ENCODE data around the gene CUL4A.

CUL4A gene

GRCh38 chr13:113229161-113229560 is 19.7 kb downstream of the CUL4A start:
- DNase-seq (ENCODE audit: low spot score) (no peak), ATAC-seq (ENCODE audit: low read depth) (no peak)
- TF ChIP-seq CTCF (IDR thresholded peaks at IDR 0.05; ENCODE audit: poor library complexity, severe bottlenecking), result no peak
- Histone ChIP-seq H3K4me1 (ENCODE audit: insufficient read depth, poor library complexity, severe bottlenecking) (no peaks in the 10 kb centered on the region), H3K27ac (ENCODE audit: poor library complexity, severe bottlenecking) (no peak overlapping the region), H3K27me3 (ENCODE audit: insufficient read depth, poor library complexity, severe bottlenecking) (no peaks in the 10 kb centered on the region), H3K36me3 (ENCODE audit: low read depth) (peaks cover 59% of the 10 kb centered on the region), H3K4me3 (ENCODE audit: severe bottlenecking) (no peak overlapping the region), H3K9me3 (ENCODE audit: severe bottlenecking) (no peaks in the 10 kb centered on the region)

DNA sequence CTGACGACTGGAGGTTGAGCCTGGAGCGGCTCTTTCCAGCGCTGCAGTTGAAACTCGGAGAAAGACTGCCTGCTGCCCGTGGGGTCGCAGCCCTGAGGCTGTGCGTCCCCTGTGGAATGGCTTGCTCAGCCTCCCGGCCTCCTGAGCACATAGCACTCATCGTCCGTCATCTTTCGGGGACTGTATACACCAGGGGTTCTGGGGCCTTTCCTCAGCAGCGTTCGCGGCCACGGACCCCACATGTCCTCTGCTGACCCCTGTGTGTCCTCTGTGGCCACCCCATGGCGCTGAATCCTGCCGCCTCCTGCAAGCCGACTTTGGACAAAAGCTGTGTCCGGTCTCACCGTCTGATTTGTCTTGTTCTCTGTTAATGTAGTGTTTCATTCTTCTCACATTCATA is 20.4 kb downstream of the CUL4A start:
- Histone ChIP-seq H3K4me3 (ENCODE audit: severe bottlenecking) (no peak overlapping the region), H3K36me3 (ENCODE audit: low read depth) (peaks cover 55% of the 10 kb centered on the region), H3K27ac (ENCODE audit: poor library complexity, severe bottlenecking) (no peak overlapping the region), H3K9me3 (ENCODE audit: severe bottlenecking) (no peaks in the 10 kb centered on the region), H3K4me1 (ENCODE audit: insufficient read depth, poor library complexity, severe bottlenecking) (no peaks in the 10 kb centered on the region), H3K27me3 (ENCODE audit: insufficient read depth, poor library complexity, severe bottlenecking) (no peaks in the 10 kb centered on the region)
- no peak for ATAC-seq (ENCODE audit: low read depth)
- no peak for DNase-seq (ENCODE audit: low spot score)
- TF ChIP-seq CTCF (IDR thresholded peaks at IDR 0.05; ENCODE audit: poor library complexity, severe bottlenecking), result no peak

DNA sequence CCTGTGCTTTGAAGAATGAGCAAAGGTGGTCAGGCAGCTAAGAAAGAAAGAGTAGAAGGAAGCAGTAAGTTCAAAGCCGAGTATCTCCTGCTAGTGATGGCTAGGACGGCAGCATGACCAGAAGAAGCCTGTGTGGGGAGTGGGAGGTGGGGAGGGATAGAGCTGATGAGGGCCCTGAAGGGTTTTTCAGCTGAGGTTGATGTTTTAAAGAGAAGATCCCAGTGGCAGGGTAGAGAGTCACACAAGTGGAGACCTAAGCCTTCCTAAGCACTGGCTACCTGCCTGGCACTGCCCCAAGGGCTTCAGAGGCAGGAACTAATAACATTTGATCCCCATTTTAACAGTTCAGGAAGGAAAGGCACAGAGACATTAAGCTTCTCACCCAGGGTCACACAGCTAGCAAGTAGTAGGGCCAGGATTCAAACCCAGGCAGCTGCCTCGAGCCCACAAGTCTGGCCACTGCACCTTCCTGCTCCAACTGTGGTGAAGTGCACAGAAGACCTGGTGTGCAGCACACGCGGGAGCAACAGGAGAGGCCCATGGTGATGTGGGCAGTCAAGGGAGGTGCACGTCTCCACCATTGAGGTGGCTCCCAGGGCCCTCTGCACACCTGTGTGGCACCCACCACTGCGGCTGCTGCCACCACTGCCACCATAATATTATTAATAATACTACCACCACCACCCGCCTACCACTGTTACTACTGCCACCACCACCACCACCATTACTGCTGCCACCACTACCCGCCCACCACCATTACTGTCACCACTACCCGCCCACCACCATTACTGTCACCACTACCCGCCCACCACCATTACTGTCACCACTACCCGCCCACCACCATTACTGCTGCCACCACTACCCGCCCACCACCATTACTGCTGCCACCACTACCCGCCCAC is 22.1 kb downstream of the CUL4A start:
- ATAC-seq (ENCODE audit: low read depth), result peak; percentile 22; the same call in 1 of the 3 replicates
- TF ChIP-seq CTCF (IDR thresholded peaks at IDR 0.05; ENCODE audit: poor library complexity, severe bottlenecking), result no peak
- Histone ChIP-seq H3K27ac (ENCODE audit: poor library complexity, severe bottlenecking) (no peak overlapping the region), H3K27me3 (ENCODE audit: insufficient read depth, poor library complexity, severe bottlenecking) (no peaks in the 10 kb centered on the region), H3K4me3 (ENCODE audit: severe bottlenecking) (no peak overlapping the region), H3K9me3 (ENCODE audit: severe bottlenecking) (no peaks in the 10 kb centered on the region), H3K4me1 (ENCODE audit: insufficient read depth, poor library complexity, severe bottlenecking) (no peaks in the 10 kb centered on the region), H3K36me3 (ENCODE audit: low read depth) (peaks cover 50% of the 10 kb centered on the region)
- no peak for DNase-seq (ENCODE audit: low spot score)

DNA sequence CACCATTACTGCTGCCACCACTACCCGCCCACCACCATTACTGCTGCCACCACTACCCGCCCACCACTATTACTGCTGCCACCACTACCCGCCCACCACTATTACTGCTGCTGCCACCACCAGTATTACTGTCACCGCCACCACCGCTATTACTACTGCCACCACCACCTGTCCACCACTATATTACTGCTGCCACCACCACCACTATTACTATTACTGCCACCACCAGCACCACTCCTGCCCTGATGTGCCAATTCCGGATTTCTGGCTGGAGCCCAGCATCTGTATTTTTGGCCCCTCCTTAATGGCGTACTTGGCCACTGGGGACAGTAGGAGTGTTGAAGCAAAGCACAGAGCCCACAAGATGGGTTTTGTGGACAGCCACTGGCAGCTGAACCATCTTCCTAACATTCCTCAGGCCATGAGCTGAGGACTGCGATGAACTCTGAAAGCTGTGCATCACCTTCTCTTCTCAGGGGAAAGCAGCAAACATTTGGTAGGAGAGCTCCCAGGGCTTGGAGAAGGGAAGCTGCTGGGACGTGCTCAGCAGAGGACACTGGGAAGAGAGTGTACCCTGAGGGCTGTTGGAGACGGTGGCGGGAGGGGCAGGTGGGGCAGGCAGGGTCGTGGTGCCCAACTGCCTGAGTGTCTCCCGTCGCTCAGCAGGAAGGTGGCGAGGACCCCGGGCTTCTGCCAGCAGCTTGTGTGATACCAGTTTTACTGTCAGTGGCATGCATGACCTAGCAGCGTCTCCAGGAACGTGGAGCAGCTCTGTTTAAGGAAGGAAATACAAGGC is 23.0 kb downstream of the CUL4A start:
- H3K4me1 ChIP-seq (ENCODE audit: insufficient read depth, poor library complexity, severe bottlenecking), result no peaks in the 10 kb centered on the region
- H3K4me3 ChIP-seq (ENCODE audit: severe bottlenecking), result no peak overlapping the region
- ATAC-seq (ENCODE audit: low read depth) (no peak), DNase-seq (ENCODE audit: low spot score) (no peak)
- no peaks in the 10 kb centered on the region for H3K9me3 ChIP-seq (ENCODE audit: severe bottlenecking)
- no peak overlapping the region for H3K27ac ChIP-seq (ENCODE audit: poor library complexity, severe bottlenecking)
- peaks cover 50% of the 10 kb centered on the region for H3K36me3 ChIP-seq (ENCODE audit: low read depth)
- no peak for TF ChIP-seq CTCF (IDR thresholded peaks at IDR 0.05; ENCODE audit: poor library complexity, severe bottlenecking)
- no peaks in the 10 kb centered on the region for H3K27me3 ChIP-seq (ENCODE audit: insufficient read depth, poor library complexity, severe bottlenecking)
